ENCODE measurements around the gene EVI5.
A peak's percentile ranks its signal among the peaks of the same experiment; 100 is the strongest.
"Not testable (repeated sequence)": the region's sequence is repeated elsewhere in the genome, so short reads cannot be mapped to it uniquely, and the experiment has no call there.

EVI5 gene

DNA sequence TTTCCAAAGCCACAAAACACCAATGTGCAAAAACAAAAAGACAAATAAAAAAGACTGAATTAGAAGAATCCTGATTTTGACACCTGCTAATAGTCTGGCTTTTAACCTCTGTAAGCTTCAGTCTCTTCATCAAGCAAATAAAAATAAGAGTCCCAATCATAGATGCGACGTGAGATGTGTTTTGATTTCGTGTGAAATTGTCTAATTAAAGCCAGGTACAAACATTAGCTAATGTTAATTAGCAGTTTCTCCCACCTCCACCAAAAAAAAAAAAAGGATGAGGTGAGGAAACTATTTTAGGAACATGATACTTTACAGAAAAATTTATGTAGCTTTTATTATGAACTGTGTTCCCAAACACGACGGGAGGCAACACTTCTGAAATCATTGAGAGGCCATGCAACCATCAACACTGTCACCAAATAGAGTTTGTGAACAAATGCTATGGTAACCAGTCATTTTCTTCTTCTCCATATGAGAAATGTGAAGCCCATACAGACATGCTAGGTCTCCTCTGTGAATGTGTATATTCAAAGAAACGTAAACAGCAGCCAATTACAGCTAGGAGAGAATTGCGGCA, 6.7 kb upstream of the EVI5 start:
- DNase-seq: no peak

- DNase-seq: no peak
Observed at GRCh38 chr1:92790867-92791266, 6.0 kb upstream of the EVI5 start.

- DNase-seq: no peak
Observed at GRCh38 chr1:92790081-92790480, 5.2 kb upstream of the EVI5 start.

DNA sequence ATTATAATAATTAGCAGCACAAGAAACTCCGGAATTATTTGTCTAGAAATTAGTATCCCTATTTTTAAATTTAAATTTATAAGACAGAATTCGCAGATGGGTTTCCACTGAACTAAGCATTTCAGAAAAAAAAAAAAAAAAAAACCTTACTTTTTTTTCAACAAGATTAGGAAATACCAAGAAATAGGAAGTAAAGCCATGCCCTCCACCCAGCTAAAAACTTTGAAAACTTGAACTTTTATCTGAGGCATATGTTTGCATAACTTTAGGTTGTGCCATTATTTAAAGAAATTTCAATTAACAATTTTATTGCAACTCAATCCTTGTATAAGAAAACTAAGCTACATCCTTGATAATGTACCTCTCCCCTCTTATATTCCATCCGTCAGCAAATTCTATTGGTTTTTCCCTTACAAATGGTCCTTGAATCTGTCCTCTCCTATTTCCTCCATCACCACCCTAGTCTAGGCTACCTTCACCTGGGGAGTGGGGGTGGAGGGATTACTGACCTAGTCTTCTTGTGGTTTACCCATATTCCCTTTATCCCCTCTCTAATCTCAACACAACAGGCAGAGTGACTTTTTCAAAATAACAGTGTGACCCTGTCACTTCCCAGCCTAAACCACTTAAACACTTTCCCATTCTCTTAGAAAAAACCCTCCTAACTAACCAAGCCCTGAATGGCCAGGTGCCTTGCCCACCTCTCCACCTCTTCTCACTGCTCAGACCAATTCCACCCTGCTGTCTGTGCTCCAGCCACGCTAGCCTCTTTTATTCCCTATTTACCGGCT, 1.4 kb upstream of the EVI5 start:
- no peak for DNase-seq

DNA sequence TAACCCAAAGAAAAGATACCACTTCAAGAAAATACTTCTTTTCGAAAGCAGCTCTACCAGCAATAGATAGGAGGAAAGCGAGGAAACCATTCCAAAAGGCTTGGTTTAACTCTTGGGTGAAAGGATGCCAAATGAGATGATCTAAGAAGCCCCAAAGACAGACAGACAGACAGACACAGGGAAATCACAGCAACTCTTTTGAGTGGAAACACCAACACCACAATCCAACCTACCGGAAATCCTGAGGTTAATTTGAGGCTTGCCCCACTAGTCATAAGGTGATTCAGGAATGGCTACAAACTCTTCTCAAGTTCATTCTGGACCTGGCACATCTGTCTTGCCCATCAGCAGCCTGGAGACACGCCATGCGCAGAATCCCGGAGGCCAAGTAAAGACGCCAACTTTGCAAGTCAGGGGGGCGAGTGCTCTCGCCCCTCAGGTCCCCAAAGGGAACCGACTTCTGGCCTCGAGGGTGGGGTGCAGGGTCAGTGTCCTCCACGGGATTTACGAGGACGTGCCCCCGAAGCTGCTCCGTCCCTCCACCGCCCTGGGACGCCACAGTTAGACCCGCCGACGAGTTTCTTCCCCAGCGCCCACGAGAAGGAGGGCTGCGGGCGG, 778 bp downstream of the EVI5 start:
- DNase-seq: peak; percentile 9 to 46

- not testable (repeated sequence) for DNase-seq
Observed at GRCh38 chr1:92783550-92783949, 1.4 kb downstream of the EVI5 start.

- DNase-seq: no peak
Observed at GRCh38 chr1:92778376-92778775, 6.5 kb downstream of the EVI5 start.

DNA sequence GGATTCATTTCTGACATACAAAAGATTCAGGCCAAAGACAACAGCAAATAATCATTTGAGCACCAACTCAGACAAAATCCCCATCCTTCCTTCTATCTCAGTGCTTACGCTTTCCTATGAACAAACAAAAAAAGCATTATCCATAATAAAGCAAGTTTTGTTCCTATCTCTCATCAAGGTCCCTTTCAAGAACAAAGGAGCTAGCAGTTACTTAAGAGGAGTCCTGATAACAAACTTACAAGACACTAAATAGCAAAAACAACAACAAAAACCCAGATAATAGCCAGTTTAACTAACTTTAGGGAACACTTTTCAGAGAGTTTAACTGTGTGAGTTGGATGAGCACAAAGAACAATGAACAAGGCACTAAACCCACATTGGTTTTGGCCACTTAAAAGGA, 10.5 kb downstream of the EVI5 start:
- DNase-seq: no peak

GRCh38 chr1:92773749-92774148, 11.2 kb downstream of the EVI5 start:
- DNase-seq: not testable (repeated sequence)

DNA sequence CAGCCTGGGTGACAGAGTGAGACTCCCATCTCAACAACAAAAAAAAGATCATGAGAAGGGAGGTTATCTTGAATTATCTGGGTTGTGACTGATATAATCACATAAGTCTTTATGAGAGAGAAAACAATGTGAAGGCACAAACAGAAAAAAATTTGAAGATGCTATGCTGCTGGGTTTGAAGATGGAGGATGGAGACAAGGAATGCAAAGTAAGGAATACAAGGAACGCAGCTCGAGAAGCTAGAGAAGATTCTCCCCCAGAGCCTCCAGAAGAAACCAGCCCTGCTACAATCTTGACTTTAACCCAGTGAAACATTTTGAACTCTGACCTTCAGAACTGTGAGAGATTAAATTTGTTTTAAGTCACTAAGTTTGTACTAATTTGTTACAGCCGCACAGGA, 15.1 kb downstream of the EVI5 start:
- DNase-seq: no peak

DNA sequence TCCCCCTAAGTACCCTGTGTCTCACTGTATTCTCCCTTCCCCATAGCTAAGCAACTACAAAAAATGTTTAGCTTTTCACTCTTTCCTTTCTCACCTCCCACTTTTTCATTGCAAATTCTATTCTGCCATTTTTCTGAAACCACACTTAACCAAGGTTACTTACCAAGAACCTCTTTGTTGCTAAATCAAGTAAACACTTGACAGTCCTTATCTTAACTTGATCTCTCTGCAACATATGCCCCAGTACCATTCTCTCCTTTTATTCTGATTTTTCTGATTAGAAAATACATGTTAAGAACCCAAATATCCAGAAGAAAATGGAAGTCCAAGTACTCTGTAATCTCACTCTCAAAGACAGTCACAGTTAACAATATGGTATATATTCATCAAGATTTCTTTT, 16.0 kb downstream of the EVI5 start:
- DNase-seq: no peak

GRCh38 chr1:92768296-92768695, 16.6 kb downstream of the EVI5 start:
- DNase-seq: no peak

GRCh38 chr1:92764116-92764515, 20.8 kb downstream of the EVI5 start:
- no peak for DNase-seq

GRCh38 chr1:92762355-92762754, 22.6 kb downstream of the EVI5 start:
- DNase-seq: no peak

- no peak for DNase-seq
Observed at GRCh38 chr1:92759361-92759760, 25.5 kb downstream of the EVI5 start.

DNA sequence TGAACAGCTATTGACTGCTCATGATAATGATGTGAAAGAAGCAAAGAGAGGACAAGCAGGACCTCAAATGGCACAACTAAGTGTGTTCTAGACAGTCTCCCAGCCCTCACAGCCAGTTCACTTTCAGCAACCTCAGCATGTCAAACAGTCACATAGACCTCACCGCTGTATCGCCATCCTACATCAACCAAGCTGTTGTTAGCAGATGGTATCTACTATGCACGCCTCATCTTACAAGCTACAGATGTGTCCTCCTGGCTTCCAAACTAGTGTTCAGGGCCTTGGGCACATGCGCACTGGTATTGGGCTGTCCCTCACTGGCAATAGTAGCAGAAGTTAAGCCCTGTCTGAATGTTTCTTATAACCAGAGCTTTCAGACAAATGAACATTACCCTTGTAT, 28.4 kb downstream of the EVI5 start:
- no peak for DNase-seq

GRCh38 chr1:92755541-92756461, 29.1 kb downstream of the EVI5 start:
- no peak for DNase-seq

- no peak for DNase-seq
Observed at GRCh38 chr1:92754719-92755050, 30.2 kb downstream of the EVI5 start.

DNA sequence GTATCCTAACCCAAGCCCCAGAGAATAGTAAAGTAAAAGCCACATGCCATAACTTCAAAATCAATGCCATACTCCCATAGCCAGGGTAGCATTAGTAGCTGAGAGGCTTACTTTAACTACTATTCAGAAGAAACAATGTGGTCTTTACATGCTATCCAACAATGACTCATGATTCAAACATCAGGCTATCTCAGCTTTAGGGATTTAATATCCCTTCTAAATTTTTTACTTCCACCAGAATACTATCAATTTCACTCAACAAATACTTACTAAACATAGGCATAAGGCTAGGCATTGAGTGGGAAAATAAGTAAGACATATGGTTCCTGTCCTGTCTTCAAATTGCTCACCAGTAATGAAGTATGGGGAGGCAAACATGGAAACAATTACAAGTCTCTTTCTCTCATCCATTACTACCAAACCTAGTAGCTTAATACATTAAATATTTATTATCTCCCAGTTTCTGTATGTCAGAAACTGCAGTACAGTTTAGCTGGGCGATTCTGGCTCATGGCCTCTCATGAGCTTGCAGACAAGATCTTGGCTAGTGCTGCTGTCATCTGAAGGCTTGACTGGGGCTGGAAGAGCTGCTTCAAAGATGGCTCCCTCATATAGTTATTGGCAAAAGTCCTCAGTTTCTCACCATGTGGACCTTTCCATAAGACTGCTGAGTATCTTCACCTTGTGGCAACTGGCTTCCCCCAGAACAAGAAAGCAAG, 30.7 kb downstream of the EVI5 start:
- no peak for DNase-seq

- DNase-seq: no peak
Observed at GRCh38 chr1:92752719-92753118, 32.2 kb downstream of the EVI5 start.

DNA sequence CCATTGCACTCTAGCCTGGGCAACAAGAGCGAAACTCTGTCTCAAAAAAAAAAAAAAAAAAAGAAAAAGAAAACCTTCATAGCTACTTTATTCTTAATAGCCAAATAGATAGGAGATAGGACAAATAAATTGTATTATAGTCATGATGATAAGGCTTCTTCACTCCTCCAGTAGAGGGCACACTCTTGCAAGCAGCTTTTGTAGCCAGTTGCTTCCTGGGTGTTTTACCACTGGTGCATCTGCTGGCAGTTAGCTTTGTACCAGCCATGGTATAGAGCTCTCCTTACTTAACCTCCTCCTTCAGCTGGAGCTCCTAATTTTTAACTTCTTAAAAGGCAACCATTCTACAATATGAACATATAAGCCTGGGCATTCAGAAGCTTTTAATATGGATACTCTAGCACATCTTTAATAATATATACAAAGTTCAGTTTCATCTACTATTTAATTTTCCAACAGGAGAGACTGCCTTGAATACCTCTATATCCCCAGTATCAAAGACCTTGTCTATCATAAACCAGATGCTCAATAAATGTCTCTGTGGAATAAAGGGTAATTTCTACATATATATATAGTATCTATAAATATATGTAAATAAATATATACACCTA, 35.8 kb downstream of the EVI5 start:
- peak; percentile 36 to 51 for DNase-seq

DNA sequence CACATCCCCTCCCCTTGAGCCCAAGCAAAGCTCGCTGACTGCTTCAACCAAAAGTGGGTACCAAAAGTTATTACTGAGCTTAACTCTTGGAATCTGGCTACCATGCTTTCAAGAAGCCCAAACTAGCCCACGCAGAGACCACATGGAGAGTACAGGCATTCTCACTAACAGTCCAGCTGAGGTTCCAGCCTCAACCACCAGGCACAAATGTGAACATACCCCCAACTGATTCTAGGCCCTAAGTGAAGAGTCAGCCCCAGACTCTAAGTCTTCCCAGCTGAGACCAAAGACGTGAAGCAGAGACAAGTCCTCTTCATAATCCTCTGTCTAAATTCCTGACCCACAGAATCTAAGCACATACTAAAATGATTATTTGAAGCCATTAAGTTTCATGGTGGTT, 36.8 kb downstream of the EVI5 start:
- DNase-seq: no peak

Measured in CD4-positive, alpha-beta T cell treated with Interleukin-1 beta for 1 hour (primary cell).